Astrocyte (in vitro differentiated cells and primary cell): ENCODE measurements around the gene TLR9.

Experiments
- CTCF ChIP-seq: IDR thresholded peaks from 2 replicates; pipeline ENCODE4 v1.5.1; 2011; ENCODE audit warnings: low read depth, mild to moderate bottlenecking, inconsistent platforms, low read length, moderate library complexity; ENCODE audit not compliant: insufficient read depth
- EZH2 ChIP-seq: IDR thresholded peaks from 2 replicates; pipeline ENCODE4 v1.6.1; 2012; ENCODE audit warnings: mild to moderate bottlenecking, low read length, inconsistent platforms; ENCODE audit not compliant: insufficient read depth

- TF ChIP-seq CTCF (no peak), EZH2 (no peak)
Measured at GRCh38 chr3:52196977-52197376, 28.5 kb downstream of the TLR9 start.
